ENCODE data around the gene GLT6D1.

GLT6D1 gene

GRCh38 chr9:135584934-135585333 lies 54.4 kb downstream of the GLT6D1 start:
- no peak for DNase-seq (ENCODE audit: low read depth in 3 of 3)

GRCh38 chr9:135584371-135584770 lies 55.0 kb downstream of the GLT6D1 start:
- DNase-seq (ENCODE audit: low read depth in 3 of 3), result no peak

GRCh38 chr9:135583688-135584011 lies 55.7 kb downstream of the GLT6D1 start:
- no peak for DNase-seq (ENCODE audit: low read depth in 3 of 3)

- DNase-seq (ENCODE audit: low read depth in 3 of 3), result no peak
These were observed 56.2 kb downstream of the GLT6D1 start for GRCh38 chr9:135582966-135583687.

- no peak for DNase-seq (ENCODE audit: low read depth in 3 of 3)
These were observed 56.8 kb downstream of the GLT6D1 start for GRCh38 chr9:135582541-135582940.

GRCh38 chr9:135581636-135582426 lies 57.5 kb downstream of the GLT6D1 start:
- DNase-seq (ENCODE audit: low read depth in 3 of 3), result no peak

GRCh38 chr9:135580664-135581380 lies 58.5 kb downstream of the GLT6D1 start:
- DNase-seq (ENCODE audit: low read depth in 3 of 3), result no peak

GRCh38 chr9:135579889-135580660 lies 59.3 kb downstream of the GLT6D1 start:
- DNase-seq (ENCODE audit: low read depth in 3 of 3), result no peak

GRCh38 chr9:135579356-135579755 lies 60.0 kb downstream of the GLT6D1 start:
- DNase-seq (ENCODE audit: low read depth in 3 of 3), result no peak

GRCh38 chr9:135577256-135577655 lies 62.1 kb downstream of the GLT6D1 start:
- no peak for DNase-seq (ENCODE audit: low read depth in 3 of 3)

GRCh38 chr9:135575995-135576631 lies 63.2 kb downstream of the GLT6D1 start:
- DNase-seq (ENCODE audit: low read depth in 3 of 3), result no peak

GRCh38 chr9:135574943-135575342 lies 64.4 kb downstream of the GLT6D1 start:
- no peak for DNase-seq (ENCODE audit: low read depth in 3 of 3)

GRCh38 chr9:135574331-135574730 lies 65.0 kb downstream of the GLT6D1 start:
- no peak for DNase-seq (ENCODE audit: low read depth in 3 of 3)

Measured in stimulated activated CD4-positive, alpha-beta T cell treated with anti-CD3 and anti-CD28 coated beads, TNF-alpha, amount 100 ng/mL, for 48 hours (primary cell).